T follicular helper cell (primary cell): ENCODE data around the gene GLCCI1.
"Not testable (repeated sequence)": the region's sequence is repeated elsewhere in the genome, so short reads cannot be mapped to it uniquely, and the experiment has no call there.

ENCODE experiments used
- DNase-seq: peaks from one replicate; pipeline ENCODE4 v3.0.0-alpha.2; 2020; ENCODE audit warnings: low read depth

The GLCCI1 gene

GRCh38 chr7:7989616-7990440 is 21.2 kb downstream of the GLCCI1 start:
- no peak for DNase-seq

GRCh38 chr7:7990441-7990761 is 21.8 kb downstream of the GLCCI1 start:
- no peak for DNase-seq

GRCh38 chr7:7992506-7992905 is 23.9 kb downstream of the GLCCI1 start:
- DNase-seq: no peak

DNA sequence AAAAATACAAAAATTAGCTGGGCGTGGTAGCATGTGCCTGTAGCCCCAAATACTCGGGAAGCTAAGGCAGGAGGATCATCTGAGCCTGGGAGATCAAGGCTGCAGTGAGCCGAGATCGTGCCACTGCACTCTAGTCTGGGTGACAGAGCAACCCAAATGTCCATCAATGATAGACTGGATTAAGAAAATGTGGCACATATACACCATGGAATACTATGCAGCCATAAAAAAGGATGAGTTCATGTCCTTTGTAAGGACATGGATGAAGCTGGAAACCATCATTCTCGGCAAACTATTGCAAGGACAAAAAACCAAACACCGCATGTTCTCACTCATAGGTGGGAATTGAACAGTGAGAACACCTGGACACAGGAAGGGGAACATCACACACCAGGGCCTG is 26.8 kb downstream of the GLCCI1 start:
- DNase-seq: not testable (repeated sequence)

DNA sequence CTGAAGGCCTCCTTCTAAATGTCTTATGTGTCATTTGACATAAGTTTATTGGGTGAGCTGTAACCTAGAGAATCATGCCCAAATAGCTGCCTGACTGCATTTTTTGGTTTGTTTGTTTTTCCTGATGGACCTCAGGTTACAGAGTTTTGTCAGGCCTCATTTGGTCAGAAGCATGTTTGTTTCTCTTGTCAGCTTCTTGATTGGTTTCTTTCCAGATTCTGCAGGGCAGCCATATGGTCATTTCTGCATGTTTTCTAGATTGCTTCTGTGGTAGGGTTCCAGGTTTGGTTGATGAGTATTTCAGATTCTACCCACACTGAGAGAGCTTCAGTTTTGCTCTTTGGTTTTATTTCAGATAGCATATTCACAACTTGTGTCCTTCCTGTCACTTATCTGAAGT is 28.0 kb downstream of the GLCCI1 start:
- no peak for DNase-seq

DNA sequence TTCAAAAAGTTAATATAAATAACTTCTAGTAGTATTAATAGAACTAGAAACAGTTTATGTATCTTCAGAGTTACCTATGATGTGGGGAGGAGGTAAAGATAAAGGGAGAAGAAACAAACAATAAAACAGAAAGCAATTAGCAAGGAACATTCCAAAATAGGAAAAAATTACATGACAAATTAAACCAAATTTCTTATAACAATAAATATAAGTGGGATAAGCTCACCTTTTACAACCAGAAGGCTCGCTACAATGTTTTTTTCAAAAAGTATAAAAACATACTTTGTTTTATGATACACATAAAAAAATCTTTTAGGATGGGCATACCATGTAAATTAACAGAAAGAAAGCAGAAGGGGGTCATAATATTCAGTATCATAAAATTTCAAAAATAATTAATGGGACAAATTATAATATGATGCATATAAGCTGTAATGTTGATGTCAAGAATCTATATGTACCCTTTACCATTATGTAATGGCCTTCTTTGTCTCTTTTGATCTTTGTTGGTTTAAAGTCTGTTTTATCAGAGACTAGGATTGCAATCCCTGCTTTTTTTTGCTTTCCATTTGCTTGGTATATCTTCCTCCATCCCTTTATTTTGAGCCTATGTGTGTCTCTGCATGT is 31.8 kb downstream of the GLCCI1 start:
- no peak for DNase-seq

DNA sequence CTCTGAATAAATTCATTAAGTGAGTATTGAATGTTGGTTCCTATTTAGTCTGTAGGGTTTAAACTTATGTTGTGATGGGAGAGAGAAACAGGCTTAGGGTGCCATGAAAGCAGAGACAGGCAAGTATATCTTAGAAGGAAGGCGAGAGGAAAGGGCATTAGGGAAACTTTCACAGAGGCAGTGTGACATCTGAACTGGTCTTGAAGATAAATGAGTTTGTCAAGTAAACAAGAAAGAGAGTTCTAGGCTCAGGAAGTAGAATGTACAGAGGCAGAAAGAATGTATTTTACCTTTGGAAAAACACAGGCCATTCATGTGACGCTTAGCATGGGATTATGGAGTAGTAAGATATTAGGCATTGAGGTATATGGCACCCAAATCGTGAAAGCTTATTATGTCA is 34.5 kb downstream of the GLCCI1 start:
- DNase-seq: no peak

DNA sequence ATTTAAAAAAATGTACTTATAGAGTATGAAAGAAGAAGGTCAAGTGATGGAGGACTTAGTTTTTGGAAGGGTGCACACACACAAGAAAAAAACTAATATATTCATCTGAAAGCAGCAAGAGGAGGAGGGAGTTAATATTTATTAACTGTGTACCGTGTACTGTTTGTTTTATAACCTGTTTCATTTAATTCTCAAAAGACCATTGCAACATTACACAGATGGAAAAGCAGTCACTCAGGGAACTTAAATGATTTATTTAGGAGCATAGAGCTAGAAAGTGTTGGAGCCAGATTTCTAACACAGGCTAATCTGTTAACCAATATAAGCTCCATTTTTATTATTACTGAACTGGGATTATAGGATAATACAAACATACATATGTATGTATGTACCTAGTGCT is 36.7 kb downstream of the GLCCI1 start:
- DNase-seq: no peak

DNA sequence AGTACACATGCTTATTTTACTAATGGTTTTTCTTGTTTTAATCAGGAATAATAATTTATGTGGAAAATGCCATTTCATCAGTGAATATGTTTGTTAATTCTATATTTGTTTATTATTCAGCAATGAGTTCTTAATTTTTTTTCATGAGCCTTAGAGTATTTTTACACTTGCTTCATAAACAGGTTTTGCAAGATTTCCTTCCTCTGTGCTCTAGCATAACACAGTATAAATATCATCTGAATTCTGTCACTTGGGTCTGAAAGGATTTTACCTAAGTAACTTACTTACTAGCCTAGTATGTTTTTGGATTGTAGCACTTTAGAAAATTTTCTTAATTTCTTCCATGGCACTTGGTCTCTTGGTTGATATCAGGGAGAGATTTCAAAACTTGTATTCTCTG is 45.8 kb downstream of the GLCCI1 start:
- DNase-seq: no peak

DNA sequence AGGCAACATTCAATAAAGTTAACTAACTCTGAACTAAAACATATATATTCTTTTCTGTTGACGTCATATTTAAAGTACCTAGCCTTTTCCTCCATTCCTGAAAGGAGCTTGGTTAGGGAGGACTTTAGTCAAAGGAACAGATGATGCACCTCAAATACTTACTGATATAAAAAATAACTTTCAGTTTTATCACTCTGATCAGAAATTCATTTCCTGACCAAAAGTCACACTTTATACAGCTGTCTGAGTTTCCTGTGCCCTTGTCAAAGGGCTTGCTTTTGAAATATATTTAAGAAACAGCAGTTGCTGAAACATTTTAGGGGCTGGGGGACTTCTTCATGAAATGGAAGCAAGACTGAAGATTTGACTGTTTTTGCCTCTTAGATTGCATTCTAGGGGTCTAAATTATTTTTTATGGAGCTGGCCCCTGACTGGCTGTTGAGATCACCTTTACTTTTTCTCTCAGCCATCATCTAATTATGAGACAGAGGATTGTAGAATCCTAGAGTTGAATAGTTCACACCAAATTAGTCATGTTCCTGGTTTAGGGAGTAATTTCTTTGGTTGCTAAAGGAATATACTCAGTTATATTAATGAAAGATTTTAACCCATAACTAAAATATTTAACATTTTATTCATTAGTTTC is 46.6 kb downstream of the GLCCI1 start:
- DNase-seq: no peak

GRCh38 chr7:8015746-8016120 is 47.1 kb downstream of the GLCCI1 start:
- no peak for DNase-seq

DNA sequence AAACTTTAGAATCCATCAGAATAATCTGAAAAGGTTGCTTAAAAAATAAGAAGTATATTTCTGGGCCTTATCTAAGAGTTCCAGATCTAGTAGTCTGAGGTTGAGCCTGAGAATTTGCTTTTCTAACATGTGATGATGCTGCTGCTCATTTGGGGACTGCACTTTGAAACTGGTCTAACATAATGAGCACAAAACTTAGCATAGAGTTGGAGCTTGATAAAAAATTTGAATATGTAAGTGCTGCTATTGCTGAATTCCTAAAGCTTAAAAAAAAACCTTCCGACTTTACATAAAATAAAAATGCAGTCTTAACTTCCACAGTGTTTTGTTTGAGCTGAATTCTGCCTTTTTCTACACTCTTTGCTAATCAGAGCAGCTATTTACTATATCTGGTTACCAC is 48.8 kb downstream of the GLCCI1 start:
- no peak for DNase-seq

GRCh38 chr7:8018961-8019360 is 50.4 kb downstream of the GLCCI1 start:
- no peak for DNase-seq

- DNase-seq: no peak
Measured at GRCh38 chr7:8022628-8023027, 54.0 kb downstream of the GLCCI1 start.

- no peak for DNase-seq
Measured at GRCh38 chr7:8035192-8035591, 66.6 kb downstream of the GLCCI1 start.

- DNase-seq: no peak
Measured at GRCh38 chr7:8035647-8036518, 67.3 kb downstream of the GLCCI1 start.

- no peak for DNase-seq
Measured at GRCh38 chr7:8037151-8037550, 68.6 kb downstream of the GLCCI1 start.

DNA sequence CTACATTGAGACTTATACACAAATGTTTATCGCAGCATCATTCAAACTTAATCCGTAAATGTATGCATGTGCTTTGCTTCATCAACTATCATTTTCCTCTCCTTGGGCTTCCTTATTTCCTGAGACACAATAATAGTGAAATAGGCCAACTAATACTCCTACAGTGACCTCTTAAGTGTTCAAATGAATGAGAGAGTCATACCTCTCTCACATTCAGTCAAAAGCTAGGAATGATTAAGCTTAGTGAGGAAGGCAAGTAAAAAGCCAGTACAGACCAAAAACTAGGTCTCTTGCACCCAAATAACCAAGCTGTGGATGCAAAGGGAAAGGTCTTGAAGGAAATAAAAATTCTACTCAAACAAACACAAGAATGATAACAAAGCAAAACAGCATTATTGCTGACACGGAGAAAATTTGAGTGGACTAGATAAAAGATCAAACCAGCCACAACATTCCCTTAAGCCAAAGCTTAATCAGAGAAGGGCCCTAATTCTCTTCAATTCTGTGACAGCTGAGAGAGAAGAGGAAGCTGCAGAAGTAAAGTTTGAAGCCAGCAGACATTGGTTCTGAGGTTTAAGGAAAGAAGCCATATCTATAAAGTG is 72.3 kb downstream of the GLCCI1 start:
- DNase-seq: no peak

- DNase-seq: no peak
Measured at GRCh38 chr7:8042796-8043535, 74.4 kb downstream of the GLCCI1 start.

DNA sequence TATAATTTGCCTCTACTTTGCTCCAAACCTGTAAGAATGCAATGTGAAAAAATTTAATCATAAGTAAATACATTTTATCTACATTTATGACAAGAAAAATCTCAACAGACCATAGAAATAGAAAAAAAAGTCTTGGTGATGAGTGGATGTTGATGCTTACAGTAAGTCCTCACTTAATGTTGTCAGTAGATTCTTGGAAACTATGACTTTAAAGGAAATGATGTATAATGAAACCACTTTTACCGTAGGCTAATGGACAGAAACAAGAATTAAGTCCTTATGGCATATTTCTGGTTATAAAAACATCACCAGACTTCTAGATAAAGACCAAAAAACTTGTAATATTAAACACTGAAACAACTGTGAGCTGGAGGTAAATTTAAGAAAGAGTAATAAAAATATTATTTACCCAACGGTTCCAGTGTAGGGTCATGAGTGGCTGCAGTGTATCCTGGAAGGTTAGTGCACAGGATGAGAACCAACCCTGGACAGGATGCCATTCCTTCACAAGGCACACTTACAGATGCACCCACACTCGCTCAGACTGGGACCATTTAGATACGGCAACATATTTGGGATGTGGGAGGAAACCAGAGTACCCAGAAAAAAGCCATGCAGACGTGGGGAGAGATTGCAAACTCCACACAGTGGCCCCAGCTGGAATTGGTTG is 76.3 kb downstream of the GLCCI1 start:
- no peak for DNase-seq

DNA sequence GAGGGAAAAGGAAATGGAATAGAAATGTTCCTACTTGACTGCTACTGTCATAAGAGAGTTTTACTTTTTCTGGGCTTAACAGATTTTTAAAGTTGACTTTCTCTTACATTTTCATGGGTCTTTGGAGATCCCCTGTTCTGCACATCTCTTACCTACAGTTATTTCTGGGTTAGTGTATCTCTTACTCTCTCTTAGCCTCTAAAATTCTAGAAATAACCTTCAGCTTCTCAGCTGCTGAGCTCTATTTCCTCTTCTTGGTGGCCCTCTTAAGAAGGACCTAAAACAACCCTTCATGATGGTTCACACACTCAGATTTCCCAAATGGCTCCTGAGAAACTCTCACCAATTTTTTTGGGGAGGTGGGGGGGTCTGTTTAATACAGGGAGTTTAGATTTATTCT is 79.5 kb downstream of the GLCCI1 start:
- not testable (repeated sequence) for DNase-seq
